ENCODE measurements around the gene KIR2DL1.
"Not testable (repeated sequence)": the region's sequence is repeated elsewhere in the genome, so short reads cannot be mapped to it uniquely, and the experiment has no call there.

KIR2DL1 gene

DNA sequence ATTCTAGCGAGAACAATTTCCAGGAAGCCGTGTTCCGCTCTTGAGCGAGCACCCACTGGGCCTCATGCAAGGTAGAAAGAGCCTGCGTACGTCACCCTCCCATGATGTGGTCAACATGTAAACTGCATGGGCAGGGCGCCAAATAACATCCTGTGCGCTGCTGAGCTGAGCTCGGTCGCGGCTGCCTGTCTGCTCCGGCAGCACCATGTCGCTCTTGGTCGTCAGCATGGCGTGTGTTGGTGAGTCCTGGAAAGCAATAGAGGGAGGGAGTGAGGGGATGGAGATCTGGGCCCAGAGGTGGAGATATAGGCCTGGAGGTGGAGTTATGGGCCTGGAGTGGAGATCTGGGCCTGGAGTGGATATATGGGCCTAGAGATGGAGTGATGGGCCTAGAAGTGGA lies at the start of gene KIR2DL1:
Gene KIR2DL1 (plus strand): TSS at position 148 of the 400 bp plus-strand sequence. CDS start 58 bp downstream, at position 206.
- not testable (repeated sequence) for DNase-seq

DNA sequence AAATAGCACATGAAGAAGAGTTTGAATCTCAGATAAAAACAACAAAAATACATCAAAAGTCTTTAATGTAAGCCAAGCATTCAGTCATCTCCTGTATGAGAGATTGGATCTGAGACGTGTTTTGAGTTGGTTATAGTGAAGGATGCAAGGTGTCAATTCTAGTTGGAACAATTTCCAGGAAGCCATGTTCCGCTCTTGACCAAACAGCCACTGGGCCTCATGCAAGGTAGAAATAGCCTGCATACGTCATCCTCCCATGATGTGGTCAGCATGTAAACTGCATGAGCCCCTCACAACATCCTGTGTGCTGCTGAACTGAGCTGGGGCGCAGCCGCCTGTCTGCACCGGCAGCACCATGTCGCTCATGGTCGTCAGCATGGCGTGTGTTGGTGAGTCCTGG lies 45.5 kb upstream of the KIR2DL1 start, which contains the start of gene KIR3DL3:
Gene KIR3DL3 (plus strand): TSS at position 301 of the 400 bp plus-strand sequence. CDS start 55 bp downstream, at position 356.
- DNase-seq, result no peak

DNA sequence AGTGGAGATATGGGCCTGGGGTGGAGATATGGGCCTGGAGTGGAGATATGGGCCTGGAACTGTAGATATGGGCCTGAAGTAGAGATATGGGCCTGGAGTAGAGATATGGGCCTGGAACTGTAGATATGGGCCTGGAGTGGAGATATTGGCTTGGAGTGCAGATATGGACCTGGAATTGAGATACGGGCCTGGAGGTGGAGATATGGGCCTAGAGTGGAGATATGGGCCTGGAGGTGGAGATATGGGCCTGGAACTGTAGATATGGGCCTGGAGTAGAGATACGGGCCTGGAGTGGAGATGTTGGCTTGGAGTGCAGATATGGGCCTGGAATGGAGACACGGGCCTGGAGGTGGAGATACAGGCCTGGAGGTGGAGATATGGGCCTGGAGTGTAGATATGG lies 44.9 kb upstream of the KIR2DL1 start:
- DNase-seq, result no peak

DNA sequence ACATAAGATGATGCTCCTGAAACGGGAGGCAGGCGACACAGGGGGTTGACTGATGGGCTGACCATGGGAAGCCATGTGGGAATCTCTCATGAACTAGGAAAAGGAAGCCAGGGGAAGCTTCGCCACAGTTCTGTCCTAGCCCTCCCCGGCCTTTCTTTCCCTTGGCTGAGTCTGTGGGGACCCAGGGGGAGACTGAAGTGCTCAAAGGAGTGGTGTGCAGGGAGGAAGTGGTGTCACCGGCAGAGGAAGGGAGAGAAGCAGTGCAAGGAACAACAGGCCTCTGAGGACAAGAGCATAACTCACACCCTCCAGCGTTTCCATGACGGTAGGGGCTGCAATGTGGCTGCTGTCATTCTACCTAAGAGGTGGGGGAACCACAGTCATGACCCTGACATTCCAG lies 44.3 kb upstream of the KIR2DL1 start:
- no peak for DNase-seq

DNA sequence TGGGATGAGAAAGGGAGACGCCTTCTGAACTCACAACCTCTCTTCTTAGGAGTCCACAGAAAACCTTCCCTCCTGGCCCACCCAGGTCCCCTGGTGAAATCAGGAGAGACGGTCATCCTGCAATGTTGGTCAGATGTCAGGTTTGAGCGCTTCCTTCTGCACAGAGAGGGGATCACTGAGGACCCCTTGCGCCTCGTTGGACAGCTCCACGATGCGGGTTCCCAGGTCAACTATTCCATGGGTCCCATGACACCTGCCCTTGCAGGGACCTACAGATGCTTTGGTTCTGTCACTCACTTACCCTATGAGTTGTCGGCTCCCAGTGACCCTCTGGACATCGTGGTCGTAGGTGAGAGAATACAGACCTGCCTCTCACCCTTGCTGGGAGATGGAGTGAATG lies 42.0 kb upstream of the KIR2DL1 start:
- no peak for DNase-seq

DNA sequence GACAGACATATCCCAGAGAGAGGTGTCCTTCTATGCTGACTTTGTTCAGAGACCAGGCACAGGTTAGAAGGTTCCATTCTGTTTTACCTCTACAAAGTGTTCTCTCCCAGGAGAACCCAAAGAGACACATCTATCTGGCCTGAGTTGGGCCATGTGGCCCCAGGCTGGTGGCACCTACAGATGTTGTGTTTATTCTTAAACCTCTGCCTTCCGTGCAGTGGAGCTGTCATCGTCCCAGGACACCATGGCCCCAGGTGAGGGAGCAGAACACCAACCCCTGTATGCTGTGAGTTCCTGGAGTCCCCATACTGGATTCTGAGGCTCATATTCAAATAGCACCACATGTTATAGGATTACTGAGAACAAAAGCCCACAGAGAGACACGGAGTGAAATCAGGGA lies 41.4 kb upstream of the KIR2DL1 start:
- no peak for DNase-seq

DNA sequence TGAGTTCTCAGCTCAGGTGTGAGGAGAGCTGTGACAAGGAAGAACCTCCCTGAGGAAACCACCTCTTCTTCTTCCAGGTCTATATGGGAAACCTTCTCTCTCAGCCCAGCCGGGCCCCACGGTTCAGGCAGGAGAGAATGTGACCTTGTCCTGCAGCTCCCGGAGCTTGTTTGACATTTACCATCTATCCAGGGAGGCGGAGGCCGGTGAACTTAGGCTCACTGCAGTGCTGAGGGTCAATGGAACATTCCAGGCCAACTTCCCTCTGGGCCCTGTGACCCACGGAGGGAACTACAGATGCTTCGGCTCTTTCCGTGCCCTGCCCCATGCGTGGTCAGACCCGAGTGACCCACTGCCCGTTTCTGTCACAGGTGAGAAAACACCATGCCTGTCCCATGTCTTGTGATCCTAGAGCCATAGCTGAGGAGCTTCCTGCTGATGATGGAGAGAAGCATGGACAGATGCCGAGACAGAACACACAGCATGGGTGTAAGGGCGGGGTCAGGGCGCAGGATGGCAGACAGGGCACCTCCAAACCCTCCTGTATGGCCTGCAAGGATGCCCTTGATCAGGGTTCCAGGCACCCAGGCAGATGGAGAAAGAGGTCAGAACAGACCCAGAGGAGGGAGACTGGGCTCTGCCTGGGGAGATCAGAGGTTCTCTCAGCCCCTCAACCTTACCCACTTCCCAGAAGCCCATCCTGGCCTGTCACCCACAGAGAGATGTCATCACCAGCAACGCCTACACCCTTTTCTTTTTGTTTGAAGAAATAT lies 40.0 kb upstream of the KIR2DL1 start:
- DNase-seq, result no peak

DNA sequence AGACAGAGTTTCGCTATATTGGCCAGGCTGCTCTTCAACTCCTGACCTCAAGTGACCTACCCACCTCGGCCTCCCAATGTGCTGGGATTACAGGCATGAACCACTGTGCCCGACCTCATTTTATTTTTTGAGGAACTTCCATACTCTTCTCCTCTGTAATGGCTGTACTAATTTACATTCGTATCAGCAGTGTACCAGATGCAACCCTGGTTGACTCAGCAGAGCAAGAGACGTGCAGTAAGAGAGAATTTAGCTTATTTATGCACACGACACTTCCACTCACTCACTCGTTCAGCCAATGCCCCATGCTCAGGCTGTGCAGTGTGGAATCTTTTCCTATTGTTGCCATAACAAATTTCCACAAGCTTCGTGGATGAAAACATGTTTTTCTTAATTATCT lies 38.4 kb upstream of the KIR2DL1 start:
- no peak for DNase-seq

DNA sequence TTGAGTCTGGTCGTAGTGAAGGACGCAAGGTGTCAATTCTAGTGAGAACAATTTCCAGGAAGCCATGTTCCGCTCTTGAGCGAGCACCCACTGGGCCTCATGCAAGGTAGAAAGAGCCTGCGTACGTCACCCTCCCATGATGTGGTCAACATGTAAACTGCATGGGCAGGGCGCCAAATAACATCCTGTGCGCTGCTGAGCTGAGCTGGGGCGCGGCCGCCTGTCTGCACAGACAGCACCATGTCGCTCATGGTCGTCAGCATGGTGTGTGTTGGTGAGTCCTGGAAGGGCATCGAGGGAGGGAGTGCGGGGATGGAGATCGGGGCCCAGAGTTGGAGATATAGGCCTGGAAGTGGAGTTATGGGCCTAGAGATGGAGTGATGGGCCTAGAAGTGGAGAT lies 31.3 kb upstream of the KIR2DL1 start, which contains the start of gene KIR2DL3:
Gene KIR2DL3 (plus strand): TSS at position 208 of the 400 bp plus-strand sequence. CDS start 33 bp downstream, at position 241.
- DNase-seq, result not testable (repeated sequence)

DNA sequence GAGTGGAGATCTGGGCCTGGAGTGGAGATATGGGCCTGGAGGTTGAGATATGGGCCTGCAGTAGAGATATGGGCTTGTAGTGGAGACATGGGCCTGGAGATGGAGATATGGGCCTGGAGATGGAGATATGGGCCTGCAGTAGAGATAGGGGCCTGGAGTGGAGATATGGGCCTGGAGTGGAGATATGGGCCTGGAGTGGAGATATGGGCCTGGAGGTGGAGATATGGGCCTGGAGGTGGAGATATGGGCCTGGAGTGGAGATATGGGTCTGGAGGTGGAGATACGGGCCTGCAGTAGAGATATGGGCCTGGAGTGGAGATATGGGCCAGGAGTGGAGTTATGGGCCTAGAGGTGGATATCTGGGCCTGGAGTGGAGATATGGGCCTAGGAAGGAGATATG lies 30.9 kb upstream of the KIR2DL1 start:
- no peak for DNase-seq

DNA sequence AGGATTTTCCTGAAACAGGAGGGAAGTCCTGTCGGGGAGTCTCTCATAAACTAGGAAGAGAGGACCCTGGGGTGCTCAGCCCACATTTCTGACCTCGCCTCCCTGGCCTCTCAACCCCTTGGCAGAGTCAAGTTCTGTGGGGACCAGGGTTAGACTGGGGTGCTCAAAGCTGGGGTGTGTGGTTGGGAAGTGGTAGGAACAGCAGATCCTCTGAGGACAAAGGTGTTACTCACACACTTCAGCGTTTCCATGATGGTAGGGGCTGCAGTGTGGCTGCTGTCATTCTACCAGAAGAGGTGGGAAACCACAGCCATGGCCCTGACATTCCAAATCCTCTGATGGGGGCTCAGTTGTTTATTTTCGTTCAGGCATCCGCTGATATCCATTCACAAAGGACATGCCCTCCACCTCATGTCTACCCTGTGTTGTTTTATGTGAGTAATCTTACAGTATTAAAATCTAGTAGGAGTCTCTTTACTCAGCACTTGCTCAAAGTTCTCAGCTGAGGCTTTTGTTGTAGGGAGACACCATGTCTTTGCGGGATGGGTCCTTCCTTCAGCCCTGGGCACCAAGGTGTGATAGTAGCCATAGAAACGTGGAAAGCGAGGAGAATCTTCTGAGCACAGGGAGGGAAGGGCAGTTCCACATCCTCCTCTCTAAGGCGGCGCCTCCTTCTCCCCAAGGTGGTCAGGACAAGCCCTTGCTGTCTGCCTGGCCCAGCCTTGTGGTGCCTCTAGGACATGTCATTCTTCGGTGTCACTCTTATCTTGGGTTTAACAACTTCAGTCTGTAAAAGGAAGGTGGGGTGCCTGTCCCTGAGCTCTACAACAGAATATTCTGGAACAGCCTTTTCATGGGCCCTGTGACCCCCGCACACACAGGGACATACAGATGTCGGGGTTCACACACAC lies 29.8 kb upstream of the KIR2DL1 start:
- DNase-seq, result no peak

DNA sequence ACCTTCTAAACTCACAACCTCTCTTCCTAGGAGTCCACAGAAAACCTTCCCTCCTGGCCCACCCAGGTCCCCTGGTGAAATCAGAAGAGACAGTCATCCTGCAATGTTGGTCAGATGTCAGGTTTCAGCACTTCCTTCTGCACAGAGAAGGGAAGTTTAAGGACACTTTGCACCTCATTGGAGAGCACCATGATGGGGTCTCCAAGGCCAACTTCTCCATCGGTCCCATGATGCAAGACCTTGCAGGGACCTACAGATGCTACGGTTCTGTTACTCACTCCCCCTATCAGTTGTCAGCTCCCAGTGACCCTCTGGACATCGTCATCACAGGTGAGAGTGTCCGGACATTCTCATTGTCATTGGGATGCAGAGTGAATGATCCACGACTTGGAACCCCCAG lies 27.6 kb upstream of the KIR2DL1 start:
- DNase-seq, result not testable (repeated sequence)

DNA sequence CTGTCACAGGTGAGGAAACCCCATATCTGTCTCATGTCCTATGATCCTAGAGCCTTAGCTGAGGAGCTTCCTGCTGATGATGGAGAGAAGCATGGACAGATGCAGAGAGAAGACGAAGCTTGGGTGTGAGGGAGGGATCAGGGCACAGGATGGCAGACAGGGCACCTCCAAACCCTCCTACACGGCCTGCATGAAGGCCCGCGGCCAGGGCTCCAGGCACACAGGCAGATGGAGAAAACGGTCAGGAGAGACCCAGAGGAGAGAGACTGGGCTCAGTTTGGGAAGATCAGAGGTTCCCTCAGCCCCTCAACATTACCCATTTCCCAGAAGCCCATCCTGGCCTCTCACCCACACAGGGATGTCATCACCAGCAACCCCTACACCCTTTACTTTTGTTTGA lies 25.5 kb upstream of the KIR2DL1 start:
- not testable (repeated sequence) for DNase-seq

DNA sequence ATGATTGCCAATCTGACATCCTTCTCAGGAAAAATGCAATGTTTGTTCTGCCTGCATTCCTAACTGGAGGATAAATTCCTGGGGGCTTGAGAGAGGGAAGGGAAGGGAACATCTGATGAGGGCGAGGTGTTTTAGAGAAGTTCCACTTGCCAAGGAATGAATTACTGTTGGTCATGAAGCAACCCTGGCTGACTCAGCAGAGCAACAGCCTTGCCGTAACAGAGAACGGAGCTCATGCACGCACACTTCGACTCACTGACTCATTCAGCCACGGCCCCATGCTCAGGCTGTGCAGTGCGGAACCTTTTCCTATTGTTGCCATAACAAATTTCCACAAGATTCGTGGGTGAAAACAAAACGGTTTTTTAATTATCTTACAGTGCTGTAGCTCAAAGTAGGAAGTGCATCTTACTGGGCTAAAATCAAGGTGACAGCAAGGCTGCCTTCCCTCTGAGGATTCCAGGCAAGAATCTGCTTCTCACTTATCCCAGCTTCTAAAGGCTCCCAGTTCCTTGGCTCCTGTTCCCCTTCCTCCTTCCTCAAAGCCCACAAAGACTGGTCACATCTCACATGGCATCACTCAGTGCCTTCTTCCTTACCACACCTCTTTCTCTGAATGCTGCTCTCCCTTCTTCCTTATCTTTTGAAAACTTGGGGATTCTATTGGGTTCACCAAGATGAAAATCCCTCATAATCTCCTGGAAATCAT lies 21.8 kb upstream of the KIR2DL1 start:
- not testable (repeated sequence) for DNase-seq

DNA sequence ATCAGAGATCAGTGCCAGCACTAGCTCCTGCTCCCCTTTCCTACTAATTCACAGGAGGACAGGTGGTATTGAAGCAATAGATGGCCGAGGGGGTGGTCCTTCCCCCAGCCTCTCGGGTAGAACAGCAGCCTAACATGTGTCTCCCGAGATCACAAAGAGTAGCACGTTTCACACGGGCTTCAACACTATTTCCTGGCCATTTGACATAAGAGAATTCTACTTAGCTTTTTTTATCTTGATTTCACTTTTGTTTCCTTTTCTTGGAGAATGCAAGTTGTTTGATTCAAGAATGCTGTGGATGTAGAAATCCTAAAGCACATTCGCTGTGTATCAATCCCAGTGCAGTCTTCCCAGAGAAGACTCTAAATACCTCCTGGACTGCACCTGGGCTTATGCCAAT lies 19.3 kb upstream of the KIR2DL1 start:
- not testable (repeated sequence) for DNase-seq

DNA sequence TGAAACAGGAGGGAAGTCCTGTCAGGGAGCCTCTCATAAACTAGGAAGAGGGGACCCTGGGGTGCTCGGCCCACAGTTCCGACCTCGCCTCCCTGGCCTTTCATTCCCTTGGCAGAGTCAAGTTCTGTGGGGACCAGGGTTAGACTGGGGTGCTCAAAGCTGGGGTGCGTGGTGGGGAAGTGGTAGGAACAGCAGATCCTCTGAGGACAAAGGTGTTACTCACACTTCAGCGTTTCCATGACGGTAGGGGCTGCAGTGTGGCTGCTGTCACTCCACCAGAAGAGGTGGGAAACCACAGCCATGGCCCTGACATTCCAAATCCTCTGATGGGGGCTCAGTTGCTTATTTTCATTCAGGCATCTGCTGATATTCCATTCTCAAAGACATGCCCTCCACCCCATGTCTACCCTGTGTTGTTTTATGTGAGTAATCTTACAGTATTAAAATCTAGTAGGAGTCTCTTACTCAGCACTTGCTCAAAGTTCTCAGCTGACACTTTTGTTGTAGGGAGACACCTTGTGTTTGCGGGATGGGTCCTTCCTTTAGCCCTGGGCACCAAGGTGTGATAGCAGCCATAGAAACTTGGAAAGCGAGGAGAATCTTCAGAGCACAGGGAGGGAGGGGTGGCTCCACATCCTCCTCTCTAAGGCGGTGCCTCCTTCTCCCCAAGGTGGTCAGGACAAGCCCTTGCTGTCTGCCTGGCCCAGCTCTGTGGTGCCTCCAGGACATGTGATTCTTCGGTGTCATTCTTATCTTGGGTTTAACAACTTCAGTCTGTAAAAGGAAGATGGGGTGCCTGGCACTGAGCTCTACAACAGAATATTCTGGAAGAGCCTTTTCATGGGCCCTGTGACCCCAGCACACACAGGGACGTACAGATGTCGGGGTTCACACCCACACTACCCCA lies 13.1 kb upstream of the KIR2DL1 start:
- DNase-seq, result not testable (repeated sequence)

DNA sequence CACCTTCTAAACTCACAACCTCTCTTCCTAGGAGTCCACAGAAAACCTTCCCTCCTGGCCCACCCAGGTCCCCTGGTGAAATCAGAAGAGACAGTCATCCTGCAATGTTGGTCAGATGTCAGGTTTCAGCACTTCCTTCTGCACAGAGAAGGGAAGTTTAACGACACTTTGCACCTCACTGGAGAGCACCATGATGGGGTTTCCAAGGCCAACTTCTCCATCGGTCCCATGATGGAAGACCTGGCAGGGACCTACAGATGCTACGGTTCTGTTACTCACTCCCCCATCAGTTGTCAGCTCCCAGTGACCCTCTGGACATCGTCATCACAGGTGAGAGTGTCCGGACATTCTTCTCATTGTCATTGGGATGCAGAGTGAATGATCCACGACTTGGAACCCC lies 11.0 kb upstream of the KIR2DL1 start:
- DNase-seq, result not testable (repeated sequence)

DNA sequence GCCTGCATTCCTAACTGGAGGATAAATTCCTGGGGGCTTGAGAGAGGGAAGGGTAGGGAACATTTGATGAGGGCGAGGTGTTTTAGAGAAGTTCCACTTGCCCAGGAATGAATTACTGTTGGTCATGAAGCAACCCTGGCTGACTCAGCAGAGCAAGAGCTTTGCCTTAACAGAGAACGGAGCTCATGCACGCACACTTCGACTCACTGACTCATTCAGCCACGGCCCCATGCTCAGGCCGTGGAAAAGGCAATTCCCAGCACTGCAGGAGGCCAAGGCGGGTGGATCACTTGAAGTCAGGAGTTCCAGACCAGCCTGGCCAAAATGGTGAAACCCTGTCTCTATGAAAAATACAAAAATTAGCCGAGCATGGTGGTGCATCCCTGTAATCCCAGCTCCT lies 5.4 kb upstream of the KIR2DL1 start:
- not testable (repeated sequence) for DNase-seq

DNA sequence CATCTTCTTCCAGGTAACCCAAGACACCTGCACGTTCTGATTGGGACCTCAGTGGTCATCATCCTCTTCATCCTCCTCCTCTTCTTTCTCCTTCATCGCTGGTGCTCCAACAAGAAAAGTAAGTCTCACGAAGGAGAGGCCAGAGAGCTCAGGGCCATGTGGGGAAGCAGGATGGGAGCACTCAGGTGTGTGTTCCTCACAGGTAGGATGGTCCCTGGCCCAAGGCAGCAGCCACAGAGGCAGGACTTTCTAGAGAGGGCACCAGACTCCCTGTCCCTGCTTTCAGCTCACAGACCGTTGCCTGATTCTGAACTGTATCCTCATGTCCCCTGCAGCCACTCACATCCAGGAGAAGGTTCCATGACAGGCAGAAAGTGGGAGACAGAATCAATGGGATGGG lies 3.1 kb upstream of the KIR2DL1 start:
- DNase-seq, result not testable (repeated sequence)

DNA sequence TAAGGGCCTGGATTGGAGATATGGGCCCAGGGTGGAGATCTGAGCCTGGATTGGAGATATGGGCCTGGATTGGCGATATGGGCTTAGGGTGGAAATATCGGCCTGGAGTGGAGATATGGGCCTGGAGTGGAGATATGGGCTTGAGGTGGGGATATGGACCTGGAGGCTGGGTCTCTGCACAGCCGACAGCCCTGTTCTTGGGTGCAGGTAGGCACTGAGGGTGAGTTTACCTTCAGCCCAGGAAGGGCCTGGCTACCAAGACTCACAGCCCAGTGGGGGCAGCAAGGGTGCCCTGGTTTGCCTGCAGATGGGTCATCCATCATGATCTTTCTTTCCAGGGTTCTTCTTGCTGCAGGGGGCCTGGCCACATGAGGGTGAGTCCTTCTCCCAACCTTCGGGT lies 918 bp downstream of the KIR2DL1 start:
- not testable (repeated sequence) for DNase-seq

DNA sequence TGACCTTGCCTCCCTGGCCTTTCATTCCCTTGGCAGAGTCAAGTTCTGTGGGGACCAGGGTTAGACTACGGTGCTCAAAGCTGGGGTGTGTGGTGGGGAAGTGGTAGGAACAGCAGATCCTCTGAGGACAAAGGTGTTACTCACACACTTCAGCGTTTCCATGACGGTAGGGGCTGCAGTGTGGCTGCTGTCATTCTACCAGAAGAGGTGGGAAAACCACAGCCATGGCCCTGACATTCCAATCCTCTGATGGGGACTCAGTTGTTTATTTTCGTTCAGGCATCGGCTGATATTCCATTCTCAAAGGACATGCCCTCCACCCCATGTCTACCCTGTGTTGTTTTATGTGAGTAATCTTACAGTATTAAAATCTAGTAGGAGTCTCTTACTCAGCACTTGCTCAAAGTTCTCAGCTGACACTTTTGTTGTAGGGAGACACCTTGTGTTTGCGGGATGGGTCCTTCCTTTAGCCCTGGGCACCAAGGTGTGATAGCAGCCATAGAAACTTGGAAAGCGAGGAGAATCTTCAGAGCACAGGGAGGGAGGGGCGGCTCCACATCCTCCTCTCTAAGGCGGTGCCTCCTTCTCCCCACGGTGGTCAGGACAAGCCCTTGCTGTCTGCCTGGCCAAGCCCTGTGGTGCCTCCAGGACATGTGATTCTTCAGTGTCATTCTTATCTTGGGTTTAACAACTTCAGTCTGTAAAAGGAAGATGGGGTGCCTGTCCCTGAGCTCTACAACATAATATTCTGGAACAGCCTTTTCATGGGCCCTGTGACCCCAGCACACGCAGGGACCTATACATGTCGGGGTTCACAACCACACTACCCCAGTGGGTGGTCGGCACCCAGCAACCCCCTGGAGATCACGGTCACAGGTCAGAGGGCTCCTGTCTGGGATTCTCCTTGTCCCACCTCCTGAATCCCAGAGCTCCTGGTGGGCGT lies 1.7 kb downstream of the KIR2DL1 start:
- DNase-seq, result not testable (repeated sequence)

All from amniotic stem cell (primary cell).